Measurements from ENCODE around the gene ZNF451.

Gene ZNF451

GRCh38 chr6:57147401-57147800 lies 57.4 kb downstream of the ZNF451 start:
- TF ChIP-seq, protein P1, sequence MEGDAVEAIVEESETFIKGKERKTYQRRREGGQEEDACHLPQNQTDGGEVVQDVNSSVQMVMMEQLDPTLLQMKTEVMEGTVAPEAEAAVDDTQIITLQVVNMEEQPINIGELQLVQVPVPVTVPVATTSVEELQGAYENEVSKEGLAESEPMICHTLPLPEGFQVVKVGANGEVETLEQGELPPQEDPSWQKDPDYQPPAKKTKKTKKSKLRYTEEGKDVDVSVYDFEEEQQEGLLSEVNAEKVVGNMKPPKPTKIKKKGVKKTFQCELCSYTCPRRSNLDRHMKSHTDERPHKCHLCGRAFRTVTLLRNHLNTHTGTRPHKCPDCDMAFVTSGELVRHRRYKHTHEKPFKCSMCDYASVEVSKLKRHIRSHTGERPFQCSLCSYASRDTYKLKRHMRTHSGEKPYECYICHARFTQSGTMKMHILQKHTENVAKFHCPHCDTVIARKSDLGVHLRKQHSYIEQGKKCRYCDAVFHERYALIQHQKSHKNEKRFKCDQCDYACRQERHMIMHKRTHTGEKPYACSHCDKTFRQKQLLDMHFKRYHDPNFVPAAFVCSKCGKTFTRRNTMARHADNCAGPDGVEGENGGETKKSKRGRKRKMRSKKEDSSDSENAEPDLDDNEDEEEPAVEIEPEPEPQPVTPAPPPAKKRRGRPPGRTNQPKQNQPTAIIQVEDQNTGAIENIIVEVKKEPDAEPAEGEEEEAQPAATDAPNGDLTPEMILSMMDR (IDR thresholded peaks at IDR 0.05; ENCODE audit: borderline replicate concordance, control extremely low read depth, extremely low read depth, insufficient read depth, missing control alignments), result no peak
- no peak for DNase-seq (ENCODE audit: low spot score)
- in situ Hi-C loops (cut with MboI; ENCODE audit: low sequenced_read_pairs, unreplicated experiment), result no loop called here

DNA sequence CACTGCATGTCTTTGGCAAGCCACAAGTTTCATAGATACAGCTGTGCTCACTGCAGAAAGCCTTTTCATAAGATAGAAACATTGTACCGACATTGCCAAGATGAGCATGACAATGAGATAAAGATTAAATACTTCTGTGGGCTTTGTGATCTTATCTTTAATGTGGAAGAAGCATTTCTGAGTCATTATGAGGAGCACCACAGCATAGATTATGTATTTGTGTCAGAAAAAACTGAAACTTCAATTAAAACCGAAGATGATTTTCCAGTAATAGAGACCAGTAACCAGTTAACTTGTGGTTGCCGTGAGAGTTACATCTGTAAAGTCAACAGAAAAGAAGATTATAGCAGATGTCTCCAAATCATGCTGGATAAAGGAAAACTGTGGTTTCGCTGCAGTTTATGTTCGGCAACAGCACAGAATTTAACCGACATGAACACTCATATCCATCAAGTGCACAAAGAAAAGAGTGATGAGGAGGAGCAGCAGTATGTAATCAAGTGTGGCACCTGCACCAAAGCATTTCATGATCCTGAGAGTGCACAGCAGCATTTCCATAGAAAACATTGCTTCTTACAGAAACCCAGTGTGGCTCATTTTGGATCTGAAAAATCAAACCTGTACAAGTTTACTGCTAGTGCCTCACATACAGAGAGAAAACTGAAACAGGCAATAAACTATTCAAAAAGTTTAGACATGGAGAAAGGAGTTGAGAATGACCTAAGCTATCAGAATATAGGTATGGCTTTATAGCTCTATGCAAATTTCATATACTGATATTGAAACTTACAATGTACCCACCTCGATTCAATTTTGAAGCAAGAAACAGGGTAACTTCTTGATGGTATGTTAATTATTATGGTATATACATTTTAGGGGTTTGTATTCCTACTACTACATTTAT lies 58.2 kb downstream of the ZNF451 start:
- in situ Hi-C loops (cut with MboI; ENCODE audit: low sequenced_read_pairs, unreplicated experiment), result no loop called here
- TF ChIP-seq, protein P1 (IDR thresholded peaks at IDR 0.05; ENCODE audit: borderline replicate concordance, control extremely low read depth, extremely low read depth, insufficient read depth, missing control alignments), result no peak
- DNase-seq (ENCODE audit: low spot score), result no peak

- no peak for DNase-seq (ENCODE audit: low spot score)
- TF ChIP-seq, protein P1 (IDR thresholded peaks at IDR 0.05; ENCODE audit: borderline replicate concordance, control extremely low read depth, extremely low read depth, insufficient read depth, missing control alignments), result no peak
- in situ Hi-C loops (cut with MboI; ENCODE audit: low sequenced_read_pairs, unreplicated experiment), result no loop called here
Measured at GRCh38 chr6:57158658-57159057, 68.7 kb downstream of the ZNF451 start.

DNA sequence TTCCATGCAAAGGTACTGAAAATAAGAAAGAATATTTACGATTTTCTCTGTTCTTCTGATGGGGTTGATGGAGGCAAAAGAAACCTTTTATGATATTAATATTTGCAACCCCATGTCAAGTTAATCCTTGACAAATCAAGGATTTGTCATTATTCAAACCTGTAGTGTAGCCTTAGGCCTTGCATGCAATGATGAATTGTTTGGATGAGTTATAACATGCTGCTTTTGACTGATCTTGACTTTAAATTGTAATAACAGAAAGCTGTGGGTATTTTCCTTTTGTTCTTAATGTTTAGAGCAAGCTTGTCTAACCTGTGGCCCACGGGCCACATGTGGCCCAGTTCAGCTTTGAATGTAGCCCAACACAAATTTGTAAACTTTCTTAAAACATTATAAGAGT lies 69.1 kb downstream of the ZNF451 start:
- in situ Hi-C loops (cut with MboI; ENCODE audit: low sequenced_read_pairs, unreplicated experiment), result no loop called here
- TF ChIP-seq, protein P1 (IDR thresholded peaks at IDR 0.05; ENCODE audit: borderline replicate concordance, control extremely low read depth, extremely low read depth, insufficient read depth, missing control alignments), result no peak
- no peak for DNase-seq (ENCODE audit: low spot score)

- in situ Hi-C loops (cut with MboI; ENCODE audit: low sequenced_read_pairs, unreplicated experiment), result no loop called here
- TF ChIP-seq, protein P1 (IDR thresholded peaks at IDR 0.05; ENCODE audit: borderline replicate concordance, control extremely low read depth, extremely low read depth, insufficient read depth, missing control alignments), result no peak
- no peak for DNase-seq (ENCODE audit: low spot score)
Measured at GRCh38 chr6:57162028-57162427, 72.0 kb downstream of the ZNF451 start.

- TF ChIP-seq, protein P1 (IDR thresholded peaks at IDR 0.05; ENCODE audit: borderline replicate concordance, control extremely low read depth, extremely low read depth, insufficient read depth, missing control alignments), result no peak
- in situ Hi-C loops (cut with MboI; ENCODE audit: low sequenced_read_pairs, unreplicated experiment), result no loop called here
- no peak for DNase-seq (ENCODE audit: low spot score)
Measured at GRCh38 chr6:57162516-57162915, 72.5 kb downstream of the ZNF451 start.
